Pancreas (tissue), 10 donors: ENCODE results near the gene TCF3. TPM values are rescaled to one million over a fixed set of nuclear protein-coding genes. Genes with fewer than 3 reads are reported as not detected.
A peak's percentile ranks its signal among the peaks of the same experiment; 100 is the strongest.

Experiments
- ATAC-seq, 4 donors: fragments of 200-7000 bp; cut with Tn5 transposase; one replicate each; pipeline versions ENCODE4 v1.8.0 to v1.9.1; 2020; ENCODE audit warnings: mild to moderate bottlenecking in 4 of 4, moderate library complexity in 4 of 4
- DNase-seq, 6 donors: peaks; one replicate each; pipeline ENCODE4 v3.0.0-alpha.2; 2020
- FAIRE-seq: peaks from 2 replicates; lab custom pipeline; 2012; peaks lifted over from hg19 to GRCh38; lab: Jason Lieb, UNC
- H3K27ac ChIP-seq, 4 donors: fragments of 200-600 bp; sonication (generic); 1 replicate in 3 of 4; 2 replicates in 1 of 4; pipeline versions ENCODE4 v1.5.0 to v1.8.0; 2020
- H3K27me3 ChIP-seq, 4 donors: fragments of 200-600 bp; one replicate each; pipeline ENCODE4 v1.8.0; 2021
- H3K36me3 ChIP-seq, 3 donors: fragments of 200-600 bp; sonication (generic) in 1 of 3; one replicate each; pipeline versions ENCODE4 v1.5.0 to v1.8.0; 2020 to 2021
- H3K4me1 ChIP-seq, 3 donors: fragments of 200-600 bp; one replicate each; pipeline ENCODE4 v1.8.0; 2021
- H3K4me3 ChIP-seq, 4 donors: fragments of 200-600 bp; sonication (generic) in 2 of 4; one replicate each; pipeline versions ENCODE4 v1.5.0 to v1.8.0; 2020 to 2021
- H3K9me3 ChIP-seq, 4 donors: fragments of 200-600 bp; one replicate each; pipeline ENCODE4 v1.8.0; 2021
- CTCF ChIP-seq, 4 donors: fragments of 200-600 bp; sonication (generic) in 3 of 4; IDR thresholded peaks; one replicate each; pipeline versions ENCODE4 v1.5.0 to v1.8.0; 2021; ENCODE audit warnings: antibody characterized with exemption in 4 of 4
- WGBS, 2 donors: extraction: QIAGEN DNeasy Blood & Tissue Kit; methylation state at CpG; one replicate each; pipeline ENCODE4 v1.1.7; 2013; 5-methylcytosine and 5-hydroxymethylcytosine counted together
- intact Hi-C, 3 donors: fragments of 100-400 bp; cut with DNase I; formaldehyde crosslinking; loops; one replicate each; pipeline versions ENCODE4 v1.11.1 to v1.14.2; 2022
- polyA plus RNA-seq, 2 donors: library from polyadenylated mRNA; stranded (reverse); fragments of 200-250 nt; gene quantifications; one replicate each; pipeline ENCODE4 v1.2.3, GENCODE V29; 2013
- total RNA-seq, 6 donors: library from RNA; stranded (reverse); fragmentation: NEBNext Ultra II Directional in 4 of 6; extraction: Animal tissue kit (Norgen Biotek cat#: 25700) in 4 of 6; gene quantifications; one replicate each; pipeline versions ENCODE4 v1.2.1 to v1.2.4, GENCODE V29; 2021 to 2023
- donor health status: healthy with polysubstance abuse.
- donor health status: DM: no; HTN: no; CAD: no; lungs with moderate emphysema.
- donor health status: DM: no; HTN: no; CAD: no.
- donor health status: control.
- donor health status: control.
- donor health status: Bipolar disorder and iron deficiency.
- donor health status: DM: yes; HTN: yes; CAD: no.
- donor health status: DM: no; HTN: no; CAD: no.
- donor health status: DM: no; HTN: no; CAD: no.
- donor health status: DM: yes; HTN: yes; CAD: no.

Gene TCF3
- total and polyA plus RNA-seq, 8 donors = 19.8 to 41.9 (median 26.7) TPM

DNA sequence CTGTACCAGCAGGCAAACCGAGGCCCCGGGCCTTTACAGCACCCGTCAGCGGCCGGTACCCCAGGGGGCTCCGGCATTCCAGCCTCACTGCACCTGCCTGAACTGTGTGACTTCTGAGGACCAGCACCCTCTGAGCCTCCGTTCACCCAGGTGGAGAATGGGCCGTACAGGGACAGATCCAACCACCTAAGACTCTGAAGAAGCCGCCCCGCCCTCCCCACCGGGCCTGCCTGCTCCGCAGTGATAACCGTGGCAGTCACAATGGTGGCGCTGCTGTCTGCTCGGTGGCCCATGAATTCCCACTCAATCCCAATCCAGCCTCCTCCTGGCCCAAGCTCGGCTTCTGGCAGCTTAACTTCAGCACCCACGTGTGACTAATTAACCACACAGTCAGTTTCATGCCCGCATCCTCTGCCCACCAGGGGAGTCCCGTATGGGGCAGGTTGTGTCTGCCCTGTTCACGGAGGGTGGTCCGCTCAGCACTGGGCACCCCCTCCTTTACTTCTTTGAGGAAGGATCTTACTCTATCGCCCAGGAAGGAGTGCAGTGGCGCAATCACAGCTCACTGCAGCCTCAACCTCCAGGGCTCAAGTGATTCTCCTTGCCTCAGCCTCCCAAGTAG lies 3.4 kb downstream of the TCF3 start:
- Histone ChIP-seq H3K4me3 (no peak overlapping the region), H3K27ac (no peak overlapping the region), H3K9me3 (no peaks in the 10 kb centered on the region), H3K36me3 (no peaks in the 10 kb centered on the region), H3K4me1 (peaks cover 0 to 4% (median 0%) of the 10 kb centered on the region in 3 donors), H3K27me3 (no peaks in the 10 kb centered on the region)
- no peak for ATAC-seq
- intact Hi-C loops = no loop called here
- 90 to 94% methylated on average over 23 of the region's 23 CpGs for WGBS, 2 donors
- peak in 1 of 6 donors; percentile 62 for DNase-seq
- no peak for FAIRE-seq
- no peak for TF ChIP-seq CTCF (IDR thresholded peaks at IDR 0.05)

GRCh38 chr19:1648459-1648849 lies 4.0 kb downstream of the TCF3 start:
- no peak overlapping the region for H3K27ac ChIP-seq
- no peak for TF ChIP-seq CTCF (IDR thresholded peaks at IDR 0.05)
- H3K27me3 ChIP-seq = no peaks in the 10 kb centered on the region
- intact Hi-C loops = no loop called here
- no peak for FAIRE-seq
- H3K36me3 ChIP-seq = no peaks in the 10 kb centered on the region
- 78 to 85% methylated on average over 10 of the region's 10 CpGs for WGBS, 2 donors
- H3K4me1 ChIP-seq = peaks cover 0 to 4% (median 0%) of the 10 kb centered on the region in 3 donors
- ATAC-seq = no peak
- H3K4me3 ChIP-seq = no peak overlapping the region
- no peaks in the 10 kb centered on the region for H3K9me3 ChIP-seq
- DNase-seq = no peak

GRCh38 chr19:1647501-1648458 lies 4.6 kb downstream of the TCF3 start:
- FAIRE-seq (no peak), ATAC-seq (no peak)
- intact Hi-C loops = no loop called here

GRCh38 chr19:1646659-1647453 lies 5.6 kb downstream of the TCF3 start:
- no peak for ATAC-seq
- Histone ChIP-seq H3K4me3 (no peak overlapping the region), H3K9me3 (no peaks in the 10 kb centered on the region), H3K36me3 (no peaks in the 10 kb centered on the region), H3K4me1 (peaks cover 0 to 4% (median 0%) of the 10 kb centered on the region in 3 donors), H3K27me3 (no peaks in the 10 kb centered on the region), H3K27ac (no peak overlapping the region)
- intact Hi-C loops = no loop called here
- no peak for FAIRE-seq
- TF ChIP-seq CTCF (IDR thresholded peaks at IDR 0.05) = no peak
- peak in 1 of 6 donors; percentile 59 for DNase-seq
- WGBS, 2 donors = 90 to 93% methylated on average over 29 of the region's 29 CpGs

More at GRCh38 chr19:1647501-1648458, 4.6 kb downstream of the TCF3 start:
- no peak for TF ChIP-seq CTCF (IDR thresholded peaks at IDR 0.05)
- no peak overlapping the region for H3K4me3 ChIP-seq
- DNase-seq = peak in 1 of 6 donors; percentile 69
- WGBS, 2 donors = 92 to 94% methylated on average over 41 of the region's 41 CpGs
- H3K27me3 ChIP-seq = no peaks in the 10 kb centered on the region
- H3K4me1 ChIP-seq = peaks cover 0 to 4% (median 0%) of the 10 kb centered on the region in 3 donors
- no peaks in the 10 kb centered on the region for H3K9me3 ChIP-seq
- H3K36me3 ChIP-seq = no peaks in the 10 kb centered on the region
- no peak overlapping the region for H3K27ac ChIP-seq
